Loucy (cell line): ENCODE measurements around the gene TMBIM6.

Source experiments
- CTCF ChIP-seq: fragments of 200-600 bp; sonication (generic); conservative IDR thresholded peaks from 2 replicates; pipeline ENCODE4 v1.5.1; 2014; ENCODE audit warnings: mild to moderate bottlenecking, antibody characterized with exemption, low read length
- EZH2phosphoT487 ChIP-seq: fragments of 200-600 bp; IDR thresholded peaks from 2 replicates; pipeline ENCODE4 v1.6.1; 2018; ENCODE audit warnings: antibody characterized with exemption, mild to moderate bottlenecking, moderate library complexity, borderline replicate concordance

- TF ChIP-seq CTCF (no peak), EZH2phosphoT487 (no peak)
Observed at GRCh38 chr12:49748306-49748705, 6.9 kb downstream of the TMBIM6 start.
